Measurements from ENCODE around the gene RNLS.

The RNLS gene

DNA sequence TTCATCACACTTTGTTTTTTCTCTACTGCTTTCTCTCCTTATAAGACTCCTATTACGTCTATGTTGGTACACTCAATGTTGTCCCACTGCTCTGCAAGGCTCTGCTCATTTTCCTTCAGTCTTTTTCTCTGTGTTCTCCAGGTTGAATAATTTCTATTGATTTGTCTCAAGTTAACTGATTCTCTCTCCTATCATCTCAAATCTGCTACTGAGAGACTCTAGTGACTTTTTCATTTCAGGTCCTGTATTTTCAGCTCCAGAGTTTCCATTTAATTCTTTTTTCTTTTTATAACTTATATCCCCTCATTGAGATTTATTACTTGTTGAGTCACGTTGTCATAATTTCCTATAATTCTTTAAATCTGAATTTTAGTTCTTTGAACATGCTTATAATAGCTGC is 100.9 kb downstream of the RNLS start:
- ATAC-seq = no peak
- Mint-ChIP-seq H3K36me3 (no peaks in the 10 kb centered on the region), H3K9me3 (peaks cover 4% of the 10 kb centered on the region), H3K27ac (no peak overlapping the region), H3K4me3 (no peak overlapping the region), H3K4me1 (no peaks in the 10 kb centered on the region)
- DNase-seq (ENCODE audit: low spot score in 2 of 2) = no peak

DNA sequence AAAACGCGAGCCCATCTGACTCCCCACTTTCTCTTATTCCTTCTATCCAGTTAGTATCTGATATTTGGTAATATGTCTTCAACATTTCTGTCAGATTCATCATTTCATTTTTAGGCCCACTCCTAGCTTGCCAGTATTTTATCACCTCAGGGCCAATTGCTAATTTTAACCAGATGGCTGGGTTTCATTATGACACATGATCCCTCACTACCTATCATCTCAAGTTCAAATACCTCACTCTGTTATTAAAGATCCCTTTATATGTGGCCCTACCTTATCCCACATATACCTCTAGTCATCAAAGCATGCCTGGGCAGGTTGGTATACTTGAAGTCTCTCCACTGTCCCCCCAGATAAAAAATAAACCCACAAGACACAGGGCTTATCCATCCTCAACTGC is 104.9 kb downstream of the RNLS start:
- ATAC-seq = no peak
- Mint-ChIP-seq H3K36me3 (no peaks in the 10 kb centered on the region), H3K9me3 (no peaks in the 10 kb centered on the region), H3K4me3 (no peak overlapping the region), H3K4me1 (no peaks in the 10 kb centered on the region), H3K27ac (no peak overlapping the region)
- DNase-seq (ENCODE audit: low spot score in 2 of 2) = no peak

- Mint-ChIP-seq H3K4me1 (no peaks in the 10 kb centered on the region), H3K4me3 (no peak overlapping the region), H3K36me3 (no peaks in the 10 kb centered on the region), H3K9me3 (no peaks in the 10 kb centered on the region), H3K27ac (no peak overlapping the region)
- no peak for DNase-seq (ENCODE audit: low spot score in 2 of 2)
- ATAC-seq = no peak
Measured at GRCh38 chr10:88477343-88478085, 105.6 kb downstream of the RNLS start.

DNA sequence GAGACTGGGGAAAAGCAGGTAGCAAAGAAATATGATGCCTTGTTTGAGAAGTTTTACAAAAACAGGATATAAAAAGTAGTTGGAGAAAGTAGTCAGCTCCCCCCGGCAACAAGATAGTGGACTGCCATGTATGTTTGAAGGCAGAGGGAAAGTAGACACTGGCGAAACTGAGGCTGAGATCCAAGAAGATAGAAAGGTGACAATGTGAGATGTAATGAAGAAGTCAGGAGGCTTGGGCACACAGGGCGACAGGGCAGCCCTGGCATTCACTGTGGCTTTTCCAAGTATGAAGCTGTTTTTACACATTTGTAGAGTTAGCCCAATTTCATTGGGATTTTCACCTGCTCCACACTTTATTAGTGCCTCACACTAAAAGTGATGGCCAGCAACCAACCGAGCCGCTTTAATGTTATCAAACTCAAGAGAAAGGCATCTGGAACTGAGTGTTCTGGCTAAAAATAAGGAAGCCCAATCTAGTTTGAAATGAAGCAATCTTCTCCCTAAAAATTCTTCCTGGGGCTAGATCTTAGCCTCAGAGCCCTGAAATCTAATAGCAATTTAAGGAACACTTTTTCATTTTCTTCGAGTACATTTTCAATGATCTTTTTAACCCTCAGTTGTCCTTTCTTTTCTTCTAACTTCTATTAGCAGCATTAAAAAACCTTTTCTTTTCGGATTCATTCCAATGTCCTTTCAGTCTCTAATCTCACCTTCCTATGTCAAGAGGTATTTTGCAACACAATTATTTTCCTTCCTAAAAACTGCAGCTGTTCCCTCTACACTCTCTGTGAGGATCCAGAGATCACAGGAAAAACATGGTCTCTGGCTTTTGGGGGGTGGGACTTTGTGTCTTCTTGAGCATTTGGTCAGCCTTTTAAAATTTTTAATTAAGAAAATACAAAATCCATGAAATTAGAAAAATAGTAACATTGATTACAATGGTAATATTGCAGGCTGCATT is 108.0 kb downstream of the RNLS start:
- H3K4me3 Mint-ChIP-seq = no peak overlapping the region
- no peaks in the 10 kb centered on the region for H3K9me3 Mint-ChIP-seq
- DNase-seq (ENCODE audit: low spot score in 2 of 2) (no peak), ATAC-seq (no peak)
- H3K36me3 Mint-ChIP-seq = no peaks in the 10 kb centered on the region
- no peaks in the 10 kb centered on the region for H3K4me1 Mint-ChIP-seq
- H3K27ac Mint-ChIP-seq = no peak overlapping the region

DNA sequence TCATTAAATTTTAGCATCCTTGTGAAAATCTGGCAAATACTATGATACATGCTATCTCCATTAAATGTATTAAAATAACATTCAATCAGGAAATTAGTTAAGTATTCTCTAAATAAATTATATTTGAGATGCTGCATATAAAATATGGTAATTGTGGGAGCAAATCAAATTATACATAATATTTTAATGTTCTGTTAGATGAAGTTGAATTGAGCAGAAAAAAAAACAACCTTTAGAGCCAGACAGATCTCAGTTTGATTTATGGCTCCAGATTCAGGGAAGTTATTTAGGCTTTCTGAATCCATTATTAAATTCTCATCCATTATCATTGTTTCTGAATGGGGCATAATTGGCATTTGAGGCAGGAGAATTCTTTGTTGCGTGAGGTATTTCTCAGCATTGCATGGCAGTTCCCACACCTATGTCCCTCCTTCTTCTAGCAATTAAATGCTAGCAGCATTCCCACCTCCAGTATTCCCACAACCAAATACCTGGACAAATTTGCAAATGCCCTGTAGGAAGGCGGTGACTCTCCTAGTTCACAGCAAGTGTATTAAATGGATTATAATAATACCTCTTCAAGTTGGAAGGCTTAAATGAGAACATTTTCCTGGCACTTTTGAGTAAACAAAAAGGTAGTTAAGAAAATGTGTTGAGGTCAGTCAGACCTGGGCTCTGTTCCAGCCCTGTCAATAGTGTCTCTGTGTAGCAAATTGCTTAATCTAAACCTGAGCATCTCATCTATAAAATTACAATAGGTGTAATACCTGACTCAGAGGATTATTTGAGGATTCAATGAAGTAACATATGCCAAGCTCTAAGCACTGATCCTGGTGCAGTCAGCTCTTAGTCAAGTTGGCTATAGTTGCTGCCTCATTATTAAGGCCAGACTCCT is 108.9 kb downstream of the RNLS start:
- no peak overlapping the region for H3K27ac Mint-ChIP-seq
- DNase-seq (ENCODE audit: low spot score in 2 of 2) (no peak), ATAC-seq (no peak)
- H3K9me3 Mint-ChIP-seq = no peaks in the 10 kb centered on the region
- no peak overlapping the region for H3K4me3 Mint-ChIP-seq
- H3K36me3 Mint-ChIP-seq = no peaks in the 10 kb centered on the region
- no peaks in the 10 kb centered on the region for H3K4me1 Mint-ChIP-seq

DNA sequence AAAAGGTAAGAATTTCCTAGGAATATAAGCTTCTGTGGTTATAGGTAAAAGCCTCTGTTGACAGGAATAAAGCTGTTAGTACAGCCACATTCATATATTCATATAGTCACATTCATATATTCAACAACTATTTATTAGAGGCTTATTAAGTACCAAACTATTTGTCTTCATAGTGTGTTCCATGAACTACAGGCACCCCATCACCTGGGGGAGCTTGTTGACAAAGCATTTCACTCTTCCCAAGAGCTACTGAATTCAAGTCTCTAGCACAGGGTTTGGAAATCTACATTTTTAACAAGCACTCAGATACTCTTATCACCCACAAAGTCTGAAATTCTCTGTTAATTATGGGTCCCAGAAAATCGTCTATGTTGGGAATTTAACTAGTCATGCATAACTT is 110.6 kb downstream of the RNLS start:
- Mint-ChIP-seq H3K36me3 (no peaks in the 10 kb centered on the region), H3K27ac (no peak overlapping the region), H3K4me1 (no peaks in the 10 kb centered on the region), H3K4me3 (no peak overlapping the region), H3K9me3 (no peaks in the 10 kb centered on the region)
- ATAC-seq (no peak), DNase-seq (ENCODE audit: low spot score in 2 of 2) (no peak)

GRCh38 chr10:88471899-88472298 is 111.2 kb downstream of the RNLS start:
- H3K27ac Mint-ChIP-seq = no peak overlapping the region
- ATAC-seq = no peak
- no peak overlapping the region for H3K4me3 Mint-ChIP-seq
- H3K4me1 Mint-ChIP-seq = no peaks in the 10 kb centered on the region
- no peaks in the 10 kb centered on the region for H3K36me3 Mint-ChIP-seq
- DNase-seq (ENCODE audit: low spot score in 2 of 2) = no peak
- no peaks in the 10 kb centered on the region for H3K9me3 Mint-ChIP-seq

GRCh38 chr10:88467835-88468485 is 115.2 kb downstream of the RNLS start:
- H3K27ac Mint-ChIP-seq = no peak overlapping the region
- H3K4me3 Mint-ChIP-seq = no peak overlapping the region
- no peaks in the 10 kb centered on the region for H3K36me3 Mint-ChIP-seq
- H3K9me3 Mint-ChIP-seq = no peaks in the 10 kb centered on the region
- DNase-seq (ENCODE audit: low spot score in 2 of 2) (no peak), ATAC-seq (no peak)
- no peaks in the 10 kb centered on the region for H3K4me1 Mint-ChIP-seq

GRCh38 chr10:88466786-88467185 is 116.3 kb downstream of the RNLS start:
- DNase-seq (ENCODE audit: low spot score in 2 of 2) (no peak), ATAC-seq (no peak)
- H3K4me1 Mint-ChIP-seq = no peaks in the 10 kb centered on the region
- no peak overlapping the region for H3K27ac Mint-ChIP-seq
- no peaks in the 10 kb centered on the region for H3K9me3 Mint-ChIP-seq
- no peak overlapping the region for H3K4me3 Mint-ChIP-seq
- H3K36me3 Mint-ChIP-seq = no peaks in the 10 kb centered on the region

GRCh38 chr10:88465765-88466164 is 117.4 kb downstream of the RNLS start:
- no peak overlapping the region for H3K27ac Mint-ChIP-seq
- H3K4me1 Mint-ChIP-seq = no peaks in the 10 kb centered on the region
- H3K36me3 Mint-ChIP-seq = no peaks in the 10 kb centered on the region
- DNase-seq (ENCODE audit: low spot score in 2 of 2) = no peak
- ATAC-seq = no peak
- H3K9me3 Mint-ChIP-seq = no peaks in the 10 kb centered on the region
- H3K4me3 Mint-ChIP-seq = no peak overlapping the region

DNA sequence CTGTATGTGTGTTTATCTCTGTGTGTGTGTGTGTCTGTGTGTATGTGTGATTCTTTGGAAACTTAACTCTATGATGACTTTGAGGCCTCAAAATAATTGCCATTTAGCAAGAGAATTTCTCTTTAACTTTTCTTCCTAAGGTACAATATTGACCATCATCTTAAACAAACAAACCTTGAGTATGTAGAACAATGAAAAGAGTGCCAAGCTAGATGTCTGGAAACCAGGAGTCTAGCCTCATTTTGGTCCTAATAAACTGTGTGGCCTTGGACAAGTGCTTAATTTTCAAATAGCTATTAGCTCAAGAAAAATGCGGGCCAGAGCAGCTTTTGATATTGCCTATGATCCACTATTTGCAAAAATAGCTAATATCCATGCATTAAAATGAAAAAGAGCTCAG is 119.3 kb downstream of the RNLS start:
- no peak overlapping the region for H3K4me3 Mint-ChIP-seq
- no peak overlapping the region for H3K27ac Mint-ChIP-seq
- DNase-seq (ENCODE audit: low spot score in 2 of 2) = no peak
- H3K4me1 Mint-ChIP-seq = no peaks in the 10 kb centered on the region
- H3K36me3 Mint-ChIP-seq = no peaks in the 10 kb centered on the region
- ATAC-seq = no peak
- no peaks in the 10 kb centered on the region for H3K9me3 Mint-ChIP-seq

GRCh38 chr10:88461426-88461825 is 121.7 kb downstream of the RNLS start:
- Mint-ChIP-seq H3K4me3 (no peak overlapping the region), H3K4me1 (no peaks in the 10 kb centered on the region), H3K9me3 (no peaks in the 10 kb centered on the region), H3K36me3 (no peaks in the 10 kb centered on the region), H3K27ac (no peak overlapping the region)
- DNase-seq (ENCODE audit: low spot score in 2 of 2) (no peak), ATAC-seq (no peak)

GRCh38 chr10:88459530-88459929 is 123.6 kb downstream of the RNLS start:
- DNase-seq (ENCODE audit: low spot score in 2 of 2) = no peak
- H3K4me1 Mint-ChIP-seq = no peaks in the 10 kb centered on the region
- no peak overlapping the region for H3K4me3 Mint-ChIP-seq
- no peaks in the 10 kb centered on the region for H3K36me3 Mint-ChIP-seq
- no peaks in the 10 kb centered on the region for H3K9me3 Mint-ChIP-seq
- no peak for ATAC-seq
- no peak overlapping the region for H3K27ac Mint-ChIP-seq

GRCh38 chr10:88458209-88458608 is 124.9 kb downstream of the RNLS start:
- no peaks in the 10 kb centered on the region for H3K4me1 Mint-ChIP-seq
- no peak overlapping the region for H3K27ac Mint-ChIP-seq
- no peaks in the 10 kb centered on the region for H3K36me3 Mint-ChIP-seq
- no peak for ATAC-seq
- DNase-seq (ENCODE audit: low spot score in 2 of 2) = no peak
- H3K9me3 Mint-ChIP-seq = no peaks in the 10 kb centered on the region
- H3K4me3 Mint-ChIP-seq = no peak overlapping the region

DNA sequence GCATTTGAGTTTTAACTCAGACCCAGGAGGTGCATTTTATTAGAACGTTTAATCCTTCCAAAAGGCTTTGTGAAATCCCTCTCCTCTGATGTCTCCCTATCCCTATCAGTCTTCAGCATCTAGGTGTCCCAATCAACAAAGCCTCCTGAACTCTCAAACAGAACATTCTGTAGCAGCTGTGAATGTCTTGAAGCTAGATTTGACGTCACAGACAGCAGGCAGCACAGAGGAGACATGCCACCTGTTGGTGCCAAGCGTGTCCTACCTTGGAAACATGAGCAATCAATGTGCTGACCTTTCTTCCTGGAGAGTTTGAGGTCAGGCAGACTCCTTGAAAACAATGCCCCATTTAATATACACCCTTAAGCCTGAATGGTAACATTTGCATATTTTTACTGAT is 125.5 kb downstream of the RNLS start:
- Mint-ChIP-seq H3K9me3 (no peaks in the 10 kb centered on the region), H3K27ac (no peak overlapping the region), H3K4me3 (no peak overlapping the region), H3K4me1 (no peaks in the 10 kb centered on the region), H3K36me3 (no peaks in the 10 kb centered on the region)
- DNase-seq (ENCODE audit: low spot score in 2 of 2) (no peak), ATAC-seq (no peak)

Measured in stimulated activated effector memory CD8-positive, alpha-beta T cell treated with anti-CD3 and anti-CD28 coated beads, Interleukin-12 subunit alpha, Interleukin-12 subunit beta, amount 100 ng/mL, for 72 hours (primary cell).